GM12878 (cell line): ENCODE results near the gene OSGIN1. TPM values are rescaled to one million over a fixed set of nuclear protein-coding genes. Genes with fewer than 3 reads are reported as not detected.

Experiments
- ATAC-seq: fragments of 200-7000 bp; cut with Tn5 transposase; 3 replicates; pipeline ENCODE4 v1.9.1; 2020; ENCODE audit warnings: mild to moderate bottlenecking, moderate library complexity
- BruUV-seq: library from RNA; stranded (reverse); fragments of 400-500 nt; replicated peaks from 2 replicates; lab custom pipeline; 2021; lab: Mats Ljungman, UMichigan
- CTCF ChIA-PET: fragments of 300-600 bp; sonication (Branson Sonifier 250); formaldehyde crosslinking; extraction: SDS; loops from one replicate; lab custom pipeline; 2021; ENCODE audit warnings: inconsistent platforms; lab: Yijun Ruan, JAX
- POLR2A ChIA-PET: fragments of 350-600 bp; formaldehyde crosslinking; extraction: SDS; loops from one replicate; lab custom pipeline; 2021; ENCODE audit warnings: inconsistent platforms; lab: Charles Lee
- RAD21 ChIA-PET: fragments of 300-600 bp; sonication (Branson Sonifier 250); formaldehyde crosslinking; loops from one replicate; lab custom pipeline; 2023; ENCODE audit warnings: antibody characterized with exemption; ENCODE audit not compliant: unreplicated experiment; lab: Charles Lee
- SMC1A ChIA-PET: fragments of 300-600 bp; sonication (Branson Sonifier 250); formaldehyde crosslinking; loops from one replicate; lab custom pipeline; 2023; ENCODE audit not compliant: unreplicated experiment, uncharacterized antibody; lab: Charles Lee
- DNase-seq: peaks from one replicate; pipeline ENCODE4 v3.0.0-alpha.2; 2011; ENCODE audit warnings: low read depth, low spot score
- FAIRE-seq: peaks from 3 replicates; lab custom pipeline; 2011; peaks lifted over from hg19 to GRCh38; lab: Jason Lieb, UNC
- H2AFZ ChIP-seq: 2 replicates; pipeline ENCODE4 v1.6.0; 2011; ENCODE audit warnings: low read depth, low read length, control low read depth; ENCODE audit not compliant: control insufficient read depth
- H3K27ac ChIP-seq: 2 replicates; pipeline ENCODE4 v1.5.1; 2011; ENCODE audit warnings: control low read depth; ENCODE audit not compliant: control insufficient read depth, insufficient read depth
- H3K27me3 ChIP-seq, 2 experiments: replicated peaks in 1 of 2; 2 replicates each; pipeline versions ENCODE4 v1.6.0 to v1.6.1; 2011; ENCODE audit warnings: low read length in 1 of 2; ENCODE audit not compliant: control insufficient read depth in 2 of 2, insufficient read depth in 2 of 2
- H3K36me3 ChIP-seq, 2 experiments: 2 replicates each; pipeline ENCODE4 v1.5.1; 2011; ENCODE audit warnings: low read length in 1 of 2; ENCODE audit not compliant: control insufficient read depth in 2 of 2, insufficient read depth in 2 of 2
- H3K4me1 ChIP-seq: 2 replicates; pipeline ENCODE4 v1.6.1; 2011; ENCODE audit warnings: mild to moderate bottlenecking, low read length, moderate library complexity, mixed read lengths; ENCODE audit not compliant: control insufficient read depth, insufficient read depth
- H3K4me2 ChIP-seq: 2 replicates; pipeline ENCODE4 v1.6.0; 2011; ENCODE audit warnings: control low read depth; ENCODE audit not compliant: control insufficient read depth, insufficient read depth
- H3K4me3 ChIP-seq: fragments of 200-600 bp; sonication (generic); 2 replicates; pipeline ENCODE4 v1.5.1; 2016
- H3K79me2 ChIP-seq: 2 replicates; pipeline ENCODE4 v1.6.0; 2011; ENCODE audit warnings: low read length; ENCODE audit not compliant: control insufficient read depth, insufficient read depth
- H3K9ac ChIP-seq: 2 replicates; pipeline ENCODE4 v1.8.0; 2011; ENCODE audit warnings: low read length, control low read depth, mixed read lengths; ENCODE audit not compliant: control insufficient read depth, insufficient read depth
- H3K9me3 ChIP-seq: replicated peaks from 3 replicates; pipeline ENCODE4 v1.5.1; 2011; ENCODE audit warnings: mild to moderate bottlenecking, low read length; ENCODE audit not compliant: control insufficient read depth, insufficient read depth
- H4K20me1 ChIP-seq: 2 replicates; pipeline ENCODE4 v1.6.0; 2011; ENCODE audit not compliant: control insufficient read depth, insufficient read depth
- HDGF ChIP-seq: fragments of 450-650 bp; IDR thresholded peaks from 2 replicates; pipeline ENCODE4 v1.6.1; 2016; ENCODE audit warnings: antibody characterized with exemption
- JUNB ChIP-seq: IDR thresholded peaks from 2 replicates; pipeline ENCODE4 v1.6.1; 2016; ENCODE audit warnings: antibody characterized with exemption, mild to moderate bottlenecking
- NFYA ChIP-seq: IDR thresholded peaks from 2 replicates; pipeline ENCODE4 v1.6.1; 2011; ENCODE audit warnings: low read depth, mild to moderate bottlenecking, low read length, improper control_type of control experiment, borderline replicate concordance
- NR2F1 ChIP-seq: fragments of 450-650 bp; conservative IDR thresholded peaks from 2 replicates; pipeline ENCODE4 v1.6.1; 2017; ENCODE audit warnings: mild to moderate bottlenecking
- RELB ChIP-seq: fragments of 450-650 bp; IDR thresholded peaks from 2 replicates; pipeline ENCODE4 v1.6.1; 2017; ENCODE audit warnings: low read depth, mild to moderate bottlenecking, moderate library complexity
- REST ChIP-seq: IDR thresholded peaks from 2 replicates; pipeline ENCODE4 v1.6.1; 2012; ENCODE audit warnings: mild to moderate bottlenecking, low read depth, low read length
- SP1 ChIP-seq: IDR thresholded peaks from one replicate; pipeline ENCODE4 v1.6.1; 2011; ENCODE audit warnings: low read depth, low read length
- ZNF207 ChIP-seq: fragments of 450-650 bp; IDR thresholded peaks from 2 replicates; pipeline ENCODE4 v1.6.1; 2014; ENCODE audit warnings: antibody characterized with exemption, mild to moderate bottlenecking, borderline replicate concordance
- ZNF217 ChIP-seq: fragments of 450-650 bp; IDR thresholded peaks from 2 replicates; pipeline ENCODE4 v1.6.1; 2017; ENCODE audit warnings: antibody characterized with exemption, mild to moderate bottlenecking
- WGBS: methylation state at CpG from one replicate; pipeline ENCODE4 v1.1.6; 2016; ENCODE audit warnings: low lambda C conversion rate; ENCODE audit not compliant: insufficient replicate concordance, insufficient coverage; ENCODE audit errors: missing lambda C conversion rate; 5-methylcytosine and 5-hydroxymethylcytosine counted together
- in situ Hi-C: fragments of 300-500 bp; cut with MboI; formaldehyde crosslinking; loops from 9 replicates; pipeline ENCODE4 v1.14.3; 2018; ENCODE audit warnings: mixed read lengths
- intact Hi-C: fragments of 100-400 bp; cut with micrococcal nuclease; formaldehyde crosslinking; loops from one replicate; pipeline ENCODE4 v1.14.2; 2022; ENCODE audit not compliant: unreplicated experiment
- polyA plus RNA-seq, 11 experiments: library from polyadenylated mRNA; depleted of rRNA in 4 of 11; unstranded in 6 of 11; stranded (reverse) in 5 of 11; fragments of >200 nt; fragmentation: Nextera tagmentation in 4 of 11; fragmentation: Illumina TruSeq in 1 of 11; extraction: Ambion mirVana in 4 of 11; extraction: Trizol in 1 of 11; gene quantifications; 1 replicate in 1 of 11; 2 replicates in 10 of 11; pipeline versions ENCODE4 v1.2.1 to v1.2.3, GENCODE V29; 2011 to 2016; ENCODE audit warnings: inconsistent platforms in 2 of 11, missing spikeins in 2 of 11, low read depth in 1 of 11
- total RNA-seq, 4 experiments: library from RNA; depleted of rRNA in 3 of 4; stranded (reverse); fragments of >200 nt in 3 of 4; fragmentation: Illumina TruSeq in 1 of 4; extraction: Trizol in 1 of 4; gene quantifications; 2 replicates each; pipeline versions ENCODE4 v1.2.1 to v1.2.3, GENCODE V29; 2013 to 2021

OSGIN1 gene
- total and polyA plus RNA-seq, 10 of the 15 experiments (the other 5 are each of a cell fraction or from before 2014, with no cell fraction given) = 0.06 to 0.18 (median 0.13) TPM; not detected in 5

- TF ChIP-seq REST = no peak
- TF ChIP-seq ZNF217 = no peak
- TF ChIP-seq RELB = no peak
Measured at GRCh38 chr16:83932304-83932703, 20.7 kb upstream of the OSGIN1 start (continued).

- no peak for FAIRE-seq
- Histone ChIP-seq H3K4me2 (no peak overlapping the region), H2AFZ (no peak overlapping the region), H3K9me3 (no peaks in the 10 kb centered on the region), H3K27ac (no peak overlapping the region), H3K9ac (no peak overlapping the region), H3K27me3 (no peaks in the 10 kb centered on the region), H3K36me3 (no peaks in the 10 kb centered on the region), H3K79me2 (no peaks in the 10 kb centered on the region), H4K20me1 (no peaks in the 10 kb centered on the region), H3K4me1 (no peaks in the 10 kb centered on the region), H3K4me3 (no peak overlapping the region)
- ChIA-PET CTCF (no interaction called here), POLR2A (no interaction called here), RAD21 (no interaction called here), SMC1A (no interaction called here)
- in situ Hi-C loops = no loop called here
- TF ChIP-seq SP1 (no peak), NR2F1 (no peak), HDGF (no peak), JUNB (no peak), ZNF207 (no peak), NFYA (no peak)
- intact Hi-C loops = no loop called here
- no peak for ATAC-seq
- no peak for DNase-seq
- WGBS = 75% methylated on average over 24 of the region's 25 CpGs
- BruUV-seq = no TSS peak
Measured at GRCh38 chr16:83932955-83933673, 19.9 kb upstream of the OSGIN1 start.
